Esophagus mucosa (tissue), 1 donor: ENCODE results near the gene EFCAB8. TPM values are rescaled to one million over a fixed set of nuclear protein-coding genes. Genes with fewer than 3 reads are reported as not detected.

ENCODE experiments used
- ATAC-seq: fragments of 200-7000 bp; cut with Tn5 transposase; one replicate; pipeline ENCODE4 v1.9.1; 2020
- total RNA-seq: library from RNA; stranded (reverse); gene quantifications from one replicate; pipeline ENCODE4 v1.2.4, GENCODE V29; 2023
- donor health status: DM: yes; HTN: yes; CAD: no.

Gene EFCAB8
- 0.48 TPM for total RNA-seq

GRCh38 chr20:32858701-32859372, at the start of gene EFCAB8:
Gene EFCAB8, plus strand, starts transcription at chr20:32858923. Its CDS starts 4,870 bp downstream, at chr20:32863793.
- ATAC-seq, result no peak

DNA sequence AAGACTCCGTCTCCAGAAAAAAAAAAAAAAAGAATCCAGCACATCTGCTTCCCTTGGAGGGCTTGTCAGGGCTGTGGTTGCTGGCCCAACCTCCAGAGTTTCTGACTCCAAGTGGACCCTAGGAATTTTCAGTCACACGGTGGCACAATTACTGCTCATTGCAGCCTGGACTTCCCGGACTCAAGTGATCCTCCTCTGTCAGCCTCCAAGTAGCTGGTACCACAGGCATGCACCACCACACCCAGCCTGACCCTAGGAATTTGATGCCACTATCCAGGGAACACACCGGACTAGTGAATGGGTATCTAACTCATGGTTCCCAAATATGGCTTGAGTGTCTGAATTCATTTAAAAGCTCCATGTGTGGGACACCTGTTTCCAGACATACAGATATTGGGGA, 48.8 kb upstream of the EFCAB8 start:
- no peak for ATAC-seq

GRCh38 chr20:32810941-32811340, 47.8 kb upstream of the EFCAB8 start:
- no peak for ATAC-seq

DNA sequence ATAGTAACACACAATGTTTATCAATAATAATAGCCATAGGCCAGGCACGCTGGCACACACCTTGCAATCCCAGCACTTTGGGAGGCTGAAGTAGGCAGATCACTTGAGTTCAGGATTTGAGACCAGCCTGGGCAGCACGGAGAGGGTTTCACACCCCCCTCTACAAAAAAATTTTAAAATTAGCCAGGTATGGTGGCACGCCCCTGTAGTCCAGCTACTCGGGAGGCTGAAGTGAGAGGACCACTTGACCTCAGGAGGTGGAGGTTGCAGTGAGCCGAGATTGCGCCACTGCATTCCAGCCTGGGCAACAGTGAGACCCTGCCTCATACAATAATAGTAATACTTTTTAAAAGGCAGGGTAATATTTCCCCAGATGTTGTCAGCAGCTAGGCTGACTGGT, 46.8 kb upstream of the EFCAB8 start:
- no peak for ATAC-seq

GRCh38 chr20:32819992-32820697, 38.6 kb upstream of the EFCAB8 start:
- peak; percentile 91 for ATAC-seq

DNA sequence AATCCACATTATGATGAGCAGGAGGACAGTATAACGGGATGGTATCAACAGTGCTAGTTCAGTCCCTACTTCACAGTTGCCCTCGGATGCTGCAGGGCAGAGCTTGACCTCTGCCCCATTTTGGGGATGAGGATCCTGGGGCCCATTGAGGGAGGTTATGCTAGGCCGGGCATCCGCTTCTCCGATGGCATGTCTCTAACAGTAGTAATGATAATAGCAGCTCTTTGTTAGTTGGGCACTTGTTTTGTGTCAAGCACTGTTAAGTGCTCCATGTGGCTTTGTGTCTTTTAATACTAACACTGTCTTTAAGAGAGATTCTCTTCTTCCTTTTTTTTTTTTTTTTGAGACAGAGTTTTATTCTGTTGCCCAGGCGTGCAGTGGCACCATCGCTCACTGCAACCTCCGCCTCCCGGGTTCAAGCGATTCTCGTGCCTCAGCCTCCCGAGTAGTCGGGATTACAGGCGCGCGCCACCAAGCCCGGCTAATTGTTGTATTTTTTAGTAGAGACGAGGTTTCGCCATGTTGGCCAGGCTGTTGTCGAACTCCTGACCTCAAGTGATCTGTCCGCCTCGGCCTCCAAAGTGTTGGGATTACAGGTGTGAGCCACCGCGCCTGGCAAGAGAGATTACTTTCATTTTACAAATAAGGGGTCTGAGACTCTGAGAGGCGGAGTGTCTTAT, 37.9 kb upstream of the EFCAB8 start:
- ATAC-seq, result no peak

GRCh38 chr20:32822225-32822624, 36.5 kb upstream of the EFCAB8 start:
- ATAC-seq, result no peak

DNA sequence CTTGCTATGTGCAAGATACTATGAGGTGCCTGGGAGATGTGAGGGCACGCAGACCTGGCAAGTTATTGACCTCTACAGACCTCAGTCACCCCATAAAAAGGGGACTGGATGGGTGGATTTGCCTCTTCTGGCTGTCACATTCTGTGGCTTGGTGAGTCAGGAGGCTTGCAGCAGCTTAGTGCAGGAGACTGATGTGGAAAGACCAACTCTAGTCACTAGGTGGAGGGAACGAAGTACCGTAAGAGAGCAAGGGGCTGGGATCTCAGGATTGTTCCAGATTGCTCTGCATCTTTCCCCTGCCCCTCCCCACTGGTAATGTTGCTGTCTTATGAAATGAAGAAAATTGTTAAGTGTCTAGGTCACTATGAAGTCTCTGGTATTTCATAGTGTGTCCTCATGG, 35.6 kb upstream of the EFCAB8 start:
- ATAC-seq, result no peak

DNA sequence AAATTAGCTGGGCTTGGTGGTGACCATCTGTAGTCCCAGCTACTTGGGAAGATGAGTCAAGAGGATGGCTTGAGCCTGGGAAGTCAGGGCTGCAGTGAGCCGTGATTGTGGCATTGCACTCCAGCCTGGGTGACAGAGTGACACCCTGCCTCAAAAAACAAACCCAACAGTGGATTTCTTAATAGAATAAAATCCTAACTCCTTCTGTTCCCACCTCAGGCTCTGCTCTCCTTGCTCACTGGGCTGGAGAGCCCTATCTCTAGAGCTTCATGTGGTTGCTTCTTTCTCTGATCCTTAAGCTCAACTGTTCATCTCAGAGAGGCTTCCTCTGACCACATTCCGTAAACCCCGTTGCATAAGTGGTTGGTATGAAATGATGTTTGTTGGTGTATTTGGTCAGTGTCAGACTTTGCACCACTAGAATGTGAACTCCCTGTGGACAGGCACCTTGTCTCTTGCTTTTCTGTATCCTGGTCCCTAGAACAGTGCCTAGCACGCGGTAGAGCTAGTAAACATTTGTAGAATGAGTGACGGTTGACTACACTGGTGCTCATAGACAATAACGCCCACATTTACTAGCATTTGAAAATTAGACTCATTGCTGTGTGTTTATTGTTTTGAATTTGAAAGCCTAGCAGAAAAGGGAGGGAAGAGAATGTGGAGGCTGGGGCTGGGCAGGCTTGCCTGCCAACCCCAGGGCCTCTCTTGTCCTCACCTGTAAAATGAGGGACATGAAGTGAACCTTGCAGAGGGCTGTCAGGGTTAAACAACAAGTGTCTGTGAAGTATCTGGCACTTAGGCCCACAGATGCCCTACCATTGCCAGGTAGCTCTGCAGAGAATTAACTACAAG, 34.8 kb upstream of the EFCAB8 start:
- ATAC-seq, result no peak

DNA sequence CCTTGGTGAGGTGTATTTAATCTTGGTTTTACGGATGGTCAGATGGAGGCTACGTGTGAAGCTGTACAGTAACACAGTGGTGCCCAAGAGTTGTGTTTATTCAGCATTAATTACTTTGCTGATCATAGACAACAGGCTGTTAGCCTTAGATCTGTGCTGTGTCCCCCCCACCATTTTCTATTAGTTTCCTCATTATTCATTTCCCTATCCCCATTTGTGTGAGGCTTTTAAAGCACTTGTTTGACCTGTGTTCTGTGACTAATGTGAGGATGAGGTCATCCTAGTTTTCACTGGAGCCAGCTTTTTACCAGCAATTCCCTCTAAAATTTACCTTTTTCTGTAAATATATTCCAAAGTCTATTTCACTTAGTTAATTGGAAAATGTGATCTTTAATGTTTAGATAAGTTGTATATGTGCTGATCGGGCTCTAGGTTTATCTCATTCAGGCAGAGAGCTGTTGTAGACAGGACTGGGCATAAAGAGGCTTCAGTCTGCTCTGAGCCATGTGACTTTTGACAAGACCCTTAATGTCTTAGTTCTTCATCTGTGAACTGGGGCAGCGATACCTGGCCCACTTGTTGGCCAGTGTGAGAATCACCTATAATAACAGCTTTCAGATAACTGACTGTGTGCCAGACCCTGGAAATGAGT, 30.6 kb upstream of the EFCAB8 start:
- ATAC-seq, result no peak

DNA sequence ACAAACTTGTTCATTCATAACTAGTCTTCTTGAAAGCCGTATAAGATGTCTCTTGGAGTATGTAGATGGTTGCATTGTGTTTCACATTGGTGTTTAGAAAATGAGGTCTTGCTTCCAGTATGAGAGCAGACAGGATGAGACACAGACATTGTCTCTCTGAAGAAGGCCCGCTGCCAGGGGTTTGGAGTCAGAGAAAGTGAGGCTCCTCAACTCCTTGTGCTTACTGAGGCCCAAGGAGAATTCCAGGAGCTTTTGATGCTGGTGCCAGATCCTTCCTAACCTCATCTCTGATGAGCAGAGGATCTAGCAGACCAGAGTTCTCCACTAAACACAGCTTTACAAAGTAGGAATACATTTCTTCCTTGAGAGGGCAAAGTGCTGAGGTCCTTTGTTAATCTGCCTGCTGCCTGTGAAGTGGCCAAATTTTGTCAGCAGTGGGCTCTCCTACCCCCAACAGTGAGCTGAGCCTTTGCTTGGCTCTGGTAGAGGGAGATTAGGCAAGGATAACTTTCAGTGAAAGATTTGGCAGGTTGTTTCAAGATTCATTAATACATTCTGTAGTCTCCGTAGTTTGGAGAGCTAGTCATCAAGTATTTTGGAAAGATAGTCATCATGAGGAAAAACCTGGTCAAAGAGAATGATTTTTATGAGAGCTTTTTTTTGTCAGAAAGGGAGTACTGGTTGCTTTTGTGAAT, 29.3 kb upstream of the EFCAB8 start:
- no peak for ATAC-seq

DNA sequence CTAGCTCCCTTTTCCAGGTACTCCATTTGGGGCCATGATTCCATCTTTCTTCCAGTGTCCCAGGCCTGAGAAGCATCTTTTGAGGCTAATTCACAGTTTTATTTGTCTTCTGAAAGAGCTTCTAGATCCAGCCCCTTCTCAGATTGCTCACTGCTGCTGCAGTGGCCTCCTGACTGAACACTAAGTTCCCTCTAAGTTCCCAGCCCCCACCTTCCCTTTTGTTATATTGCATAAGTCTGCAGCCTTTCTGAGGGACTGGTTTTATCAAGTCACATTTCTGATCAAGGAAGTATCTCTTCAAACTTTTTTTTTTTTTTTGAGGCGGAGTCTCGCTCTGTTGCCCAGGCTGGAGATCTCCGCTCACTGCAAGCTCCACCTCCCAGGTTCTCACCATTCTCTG, 28.3 kb upstream of the EFCAB8 start:
- peak; percentile 50 for ATAC-seq

DNA sequence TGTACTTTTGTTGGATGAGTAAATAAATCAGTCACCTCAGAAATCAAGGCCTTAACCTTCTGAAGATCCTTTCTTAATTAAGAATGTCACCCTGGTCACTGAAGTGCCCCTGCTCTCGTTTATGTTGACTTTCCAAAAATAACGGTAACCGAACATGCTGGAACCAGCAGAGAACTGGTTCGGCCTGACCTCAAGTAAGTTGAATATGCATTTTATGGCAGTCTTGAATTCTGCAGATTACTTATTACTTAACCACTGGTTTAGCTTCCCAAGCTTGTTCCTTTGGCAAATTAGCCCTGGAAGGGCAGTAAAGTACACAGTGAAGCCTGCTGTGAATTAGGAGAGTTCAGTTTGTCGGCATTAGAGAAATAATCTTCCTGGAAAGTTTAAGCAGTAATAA, 26.7 kb upstream of the EFCAB8 start:
- ATAC-seq, result peak; percentile 49

DNA sequence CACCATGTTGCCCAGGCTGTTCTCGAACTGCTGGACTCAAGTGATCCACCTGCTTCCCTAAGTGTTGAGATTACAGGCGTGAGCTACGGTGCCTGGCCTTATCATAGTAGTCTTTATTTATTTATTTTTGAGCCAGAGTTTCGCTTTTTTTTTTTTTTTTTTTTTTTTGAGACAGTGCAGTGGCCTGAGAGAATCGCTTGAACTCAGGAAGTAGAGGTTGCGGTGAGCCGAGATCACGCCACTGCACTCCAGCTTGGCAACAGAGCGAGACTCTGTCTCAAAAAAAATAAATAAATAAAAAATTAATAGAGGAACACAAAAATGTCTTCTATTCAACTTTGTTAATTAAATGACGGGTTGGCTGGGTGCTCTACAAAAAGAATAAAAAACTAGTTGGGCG, 26.1 kb upstream of the EFCAB8 start:
- ATAC-seq, result no peak

GRCh38 chr20:32834972-32835371, 23.8 kb upstream of the EFCAB8 start:
- no peak for ATAC-seq

DNA sequence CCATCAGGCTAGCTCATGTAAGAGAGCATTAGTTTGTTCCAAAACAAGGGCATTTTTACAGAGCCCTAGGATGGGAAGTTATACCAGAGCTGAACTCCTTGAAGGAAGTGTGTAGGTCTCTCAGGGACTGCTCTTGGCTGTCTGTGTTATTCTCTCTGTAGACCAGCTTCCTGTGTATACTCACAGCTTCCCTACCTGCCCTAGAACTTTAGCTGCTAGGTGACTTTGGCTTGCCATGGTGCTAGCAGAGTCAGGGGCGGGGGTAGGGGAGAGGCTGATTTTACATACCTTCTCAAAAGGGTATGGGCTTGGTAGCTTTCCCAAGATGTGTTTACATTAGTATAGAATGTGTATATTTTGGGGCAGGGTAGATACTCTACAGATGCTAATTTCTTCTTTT, 21.6 kb upstream of the EFCAB8 start:
- ATAC-seq, result no peak

DNA sequence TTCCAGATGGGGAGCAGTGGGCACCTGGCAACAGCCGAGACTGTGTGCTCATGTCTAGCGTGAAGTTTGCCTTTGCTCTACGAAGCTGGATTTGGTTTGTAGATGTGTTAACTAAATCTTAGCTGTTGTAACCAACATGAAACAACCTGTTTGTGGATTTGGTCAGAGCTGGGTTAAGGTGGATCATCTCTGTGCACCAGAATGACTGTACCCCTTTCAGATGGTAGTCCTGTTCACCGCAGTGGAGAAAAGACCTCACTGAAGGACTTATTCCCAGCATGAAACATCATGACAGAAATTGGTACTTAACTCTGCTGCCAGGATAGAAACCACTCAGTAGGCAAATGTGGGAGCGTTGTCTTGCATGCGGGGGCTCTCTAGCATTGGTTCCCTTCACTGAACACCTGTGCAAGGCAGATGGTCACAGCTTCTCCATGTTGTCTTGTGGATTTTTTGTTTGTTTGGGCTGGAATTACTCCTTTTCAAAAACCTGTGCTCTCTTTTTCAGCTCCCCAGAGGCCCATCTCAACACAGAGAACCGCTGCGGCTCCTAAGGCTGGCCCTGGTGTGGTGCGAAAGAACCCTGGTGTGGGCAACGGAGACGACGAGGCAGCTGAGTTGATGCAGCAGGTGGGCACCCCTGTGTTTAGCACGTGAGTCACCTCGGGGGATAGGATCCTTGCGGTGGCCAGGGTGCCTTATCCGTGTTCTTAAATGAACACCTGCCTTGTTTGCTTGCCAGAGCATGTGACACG, 19.3 kb upstream of the EFCAB8 start:
- no peak for ATAC-seq

DNA sequence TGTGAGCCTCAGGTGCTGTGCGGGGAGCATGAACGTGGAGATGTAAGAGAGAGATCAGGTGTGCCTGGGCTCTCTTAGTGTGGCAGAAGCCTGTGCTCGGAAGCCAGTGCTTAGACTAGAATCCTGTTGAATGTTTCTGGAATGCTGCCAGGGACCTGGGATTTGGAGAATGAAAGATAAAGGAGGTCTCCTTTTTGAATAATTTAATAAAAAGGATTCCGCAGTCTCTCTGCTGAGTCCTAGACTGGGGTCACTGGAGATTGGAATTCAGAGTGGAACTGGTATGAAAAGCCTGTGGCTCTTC, 18.8 kb upstream of the EFCAB8 start:
- no peak for ATAC-seq

- ATAC-seq, result no peak
Measured at GRCh38 chr20:32841174-32841573, 17.5 kb upstream of the EFCAB8 start.

- no peak for ATAC-seq
Measured at GRCh38 chr20:32841632-32842031, 17.1 kb upstream of the EFCAB8 start.
